H9 (cell line): Measurements from ENCODE around the gene P2RY8. TPM values are rescaled to one million over a fixed set of nuclear protein-coding genes. Genes with fewer than 3 reads are reported as not detected.

ENCODE experiments used
- DNase-seq: peaks from one replicate; pipeline ENCODE4 v3.0.0-alpha.2; 2017
- H2AFZ ChIP-seq: one replicate; pipeline ENCODE4 v1.6.1; 2013; ENCODE audit warnings: mild to moderate bottlenecking, low read length, control low read depth, moderate library complexity
- H2AK5ac ChIP-seq: 2 replicates; pipeline ENCODE4 v1.6.1; 2013; ENCODE audit warnings: low read length, control low read depth, mixed read lengths; ENCODE audit not compliant: insufficient read length
- H2BK120ac ChIP-seq: one replicate; pipeline ENCODE4 v1.6.1; 2013; ENCODE audit warnings: low read depth, mild to moderate bottlenecking, low read length, control low read depth, inconsistent platforms; ENCODE audit not compliant: poor library complexity, severe bottlenecking
- H2BK12ac ChIP-seq: 2 replicates; pipeline ENCODE4 v1.6.1; 2013; ENCODE audit warnings: low read length, control low read depth, mixed read lengths, low read depth; ENCODE audit not compliant: insufficient read length
- H2BK15ac ChIP-seq: 2 replicates; pipeline ENCODE4 v1.6.1; 2013; ENCODE audit warnings: low read depth, low read length, control low read depth
- H2BK20ac ChIP-seq: one replicate; pipeline ENCODE4 v1.6.1; 2013; ENCODE audit warnings: low read depth, mild to moderate bottlenecking, low read length, control low read depth, inconsistent platforms; ENCODE audit not compliant: poor library complexity, severe bottlenecking
- H2BK5ac ChIP-seq: 2 replicates; pipeline ENCODE4 v1.6.1; 2013; ENCODE audit warnings: low read length, control low read depth, mixed read lengths; ENCODE audit not compliant: insufficient read length
- H3K14ac ChIP-seq: 2 replicates; pipeline ENCODE4 v1.6.1; 2013; ENCODE audit warnings: low read length, control low read depth; ENCODE audit not compliant: insufficient read depth
- H3K18ac ChIP-seq: 2 replicates; pipeline ENCODE4 v1.6.1; 2013; ENCODE audit warnings: low read depth, mild to moderate bottlenecking, mixed read lengths, low read length, control low read depth; ENCODE audit not compliant: insufficient read length
- H3K23ac ChIP-seq: 2 replicates; pipeline ENCODE4 v1.6.1; 2013; ENCODE audit warnings: low read length, control low read depth, mixed read lengths, low read depth; ENCODE audit not compliant: insufficient read length
- H3K23me2 ChIP-seq: 2 replicates; pipeline ENCODE4 v1.6.1; 2013; ENCODE audit warnings: low read depth, mild to moderate bottlenecking, mixed read lengths, low read length, control low read depth; ENCODE audit not compliant: insufficient read length, poor library complexity, severe bottlenecking
- H3K27ac ChIP-seq: 2 replicates; pipeline ENCODE4 v1.5.1; 2013; ENCODE audit warnings: low read length, control low read depth, mixed read lengths, low read depth; ENCODE audit not compliant: insufficient read length
- H3K27me3 ChIP-seq: 2 replicates; pipeline ENCODE4 v1.6.1; 2013; ENCODE audit warnings: low read length, control low read depth, inconsistent platforms; ENCODE audit not compliant: insufficient read depth
- H3K4ac ChIP-seq: 2 replicates; pipeline ENCODE4 v1.6.1; 2013; ENCODE audit warnings: low read depth, mild to moderate bottlenecking, control low read depth, inconsistent platforms, low read length, moderate library complexity
- H3K4me1 ChIP-seq: 2 replicates; pipeline ENCODE4 v1.6.1; 2013; ENCODE audit warnings: low read length, control low read depth, inconsistent platforms; ENCODE audit not compliant: insufficient read depth
- H3K4me2 ChIP-seq: 2 replicates; pipeline ENCODE4 v1.6.1; 2013; ENCODE audit warnings: low read length, control low read depth, mixed read lengths; ENCODE audit not compliant: insufficient read length, insufficient read depth
- H3K56ac ChIP-seq: 2 replicates; pipeline ENCODE4 v1.6.1; 2013; ENCODE audit warnings: low read depth, mild to moderate bottlenecking, mixed read lengths, low read length, control low read depth; ENCODE audit not compliant: insufficient read length
- H3K79me1 ChIP-seq: 2 replicates; pipeline ENCODE4 v1.6.1; 2013; ENCODE audit warnings: low read depth, mild to moderate bottlenecking, moderate library complexity, low read length, control low read depth, inconsistent platforms; ENCODE audit not compliant: insufficient read depth, poor library complexity, severe bottlenecking
- H3K79me2 ChIP-seq: 2 replicates; pipeline ENCODE4 v1.6.1; 2013; ENCODE audit warnings: low read length, control low read depth, inconsistent platforms; ENCODE audit not compliant: insufficient read depth
- H3K9ac ChIP-seq: 2 replicates; pipeline ENCODE4 v1.6.1; 2013; ENCODE audit warnings: low read length, control low read depth, mixed read lengths; ENCODE audit not compliant: insufficient read length; ENCODE audit errors: extremely low read depth
- H3K9me3 ChIP-seq: one replicate; pipeline ENCODE4 v1.6.1; 2013; ENCODE audit warnings: low read depth, low read length, inconsistent platforms; ENCODE audit not compliant: control insufficient read depth
- H3T11ph ChIP-seq: one replicate; pipeline ENCODE4 v1.6.1; 2013; ENCODE audit warnings: mild to moderate bottlenecking, low read length, control low read depth, inconsistent platforms
- H4K20me1 ChIP-seq: one replicate; pipeline ENCODE4 v1.6.1; 2013; ENCODE audit not compliant: control insufficient read depth, insufficient read length, insufficient read depth
- H4K5ac ChIP-seq: 2 replicates; pipeline ENCODE4 v1.6.1; 2013; ENCODE audit warnings: low read depth, mild to moderate bottlenecking, mixed read lengths, low read length, control low read depth; ENCODE audit not compliant: insufficient read length
- H4K8ac ChIP-seq: replicated peaks from 2 replicates; pipeline ENCODE4 v1.6.1; 2013; ENCODE audit warnings: low read length, control low read depth, mixed read lengths, low read depth; ENCODE audit not compliant: insufficient read length
- H4K91ac ChIP-seq: 2 replicates; pipeline ENCODE4 v1.6.1; 2013; ENCODE audit warnings: low read depth, mild to moderate bottlenecking, moderate library complexity, mixed read lengths, low read length, control low read depth; ENCODE audit not compliant: insufficient read length
- H3K27ac Mint-ChIP-seq, 3 experiments: 2 replicates in 2 of 3; 3 replicates in 1 of 3; pipeline ENCODE4 v1.8.0; 2020 to 2021; ENCODE audit warnings: mixed read lengths in 3 of 3, mild to moderate bottlenecking in 1 of 3, moderate library complexity in 1 of 3
- H3K27me3 Mint-ChIP-seq: 2 replicates; pipeline ENCODE4 v1.8.0; 2021; ENCODE audit warnings: low read depth, mild to moderate bottlenecking, moderate library complexity, mixed read lengths
- H3K36me3 Mint-ChIP-seq, 3 experiments: 2 replicates in 2 of 3; 3 replicates in 1 of 3; pipeline ENCODE4 v1.8.0; 2020 to 2021; ENCODE audit warnings: low read depth in 3 of 3, mixed read lengths in 3 of 3; ENCODE audit not compliant: insufficient read depth in 1 of 3
- H3K4me1 Mint-ChIP-seq, 2 experiments: 2 replicates each; pipeline ENCODE4 v1.8.0; 2020; ENCODE audit warnings: mixed read lengths in 2 of 2
- H3K4me3 Mint-ChIP-seq, 2 experiments: 2 replicates in 1 of 2; 3 replicates in 1 of 2; pipeline ENCODE4 v1.8.0; 2020 to 2021; ENCODE audit warnings: mild to moderate bottlenecking in 2 of 2, mixed read lengths in 2 of 2, moderate library complexity in 1 of 2
- H3K9me3 Mint-ChIP-seq, 2 experiments: 2 replicates in 1 of 2; 3 replicates in 1 of 2; pipeline ENCODE4 v1.8.0; 2020; ENCODE audit warnings: mild to moderate bottlenecking in 2 of 2, mixed read lengths in 2 of 2, moderate library complexity in 1 of 2
- WGBS: extraction: QIAGEN DNeasy Blood & Tissue Kit; methylation state at CpG from one replicate; pipeline ENCODE4 v1.1.7; 2013; ENCODE audit warnings: missing lambda C conversion rate, low lambda C conversion rate, mixed read lengths; ENCODE audit not compliant: insufficient read length; ENCODE audit errors: extremely low coverage; 5-methylcytosine and 5-hydroxymethylcytosine counted together
- total RNA-seq: library from RNA; stranded (reverse); gene quantifications from 2 replicates; pipeline ENCODE4 v1.2.1, GENCODE V29; 2021
- TF ChIP-seq, protein P1 (sequence below): fragments of 200-600 bp; sonication (generic); conservative IDR thresholded peaks from 3 replicates; pipeline ENCODE4 v1.8.0; 2021; ENCODE audit warnings: antibody characterized with exemption, mild to moderate bottlenecking

The P2RY8 gene
- total RNA-seq, 1 experiment from 2014 or later, result not detected

DNA sequence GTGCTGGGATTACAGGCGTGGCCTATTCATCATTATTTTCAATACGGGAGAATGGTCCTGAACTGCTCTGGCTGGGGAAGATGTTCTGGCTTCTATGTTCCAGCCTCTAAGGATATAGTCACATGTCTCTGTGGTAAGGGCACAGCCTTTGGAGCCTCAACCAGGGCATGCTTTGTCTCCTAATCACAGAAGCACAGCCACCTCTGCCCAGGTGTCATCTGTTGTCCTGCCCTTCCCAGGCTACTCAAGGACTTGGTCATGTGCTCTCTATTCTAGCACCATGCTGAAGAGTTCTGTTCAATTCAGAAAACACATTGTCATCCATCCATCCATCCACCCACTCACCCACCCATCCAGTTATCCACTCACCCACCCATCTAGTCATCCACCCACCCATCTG lies 113.8 kb downstream of the P2RY8 start:
- H4K8ac ChIP-seq, result peak overlapping the region; percentile 24
- no peak overlapping the region for H2BK120ac ChIP-seq
- no peaks in the 10 kb centered on the region for H4K20me1 ChIP-seq
- no peak overlapping the region for H3K23ac ChIP-seq
- Mint-ChIP-seq H3K36me3 (peaks cover 80 to 83% (median 83%) of the 10 kb centered on the region in 3 experiments), H3K9me3 (peaks cover 33 to 37% of the 10 kb centered on the region in 2 experiments), H3K4me1 (peaks cover 9 to 12% of the 10 kb centered on the region in 2 experiments), H3K4me3 (no peak overlapping the region), H3K27ac (no peak overlapping the region), H3K27me3 (peaks cover 5% of the 10 kb centered on the region)
- no peaks in the 10 kb centered on the region for H3K4me1 ChIP-seq
- H3K18ac ChIP-seq, result no peak overlapping the region
- H2BK20ac ChIP-seq, result no peak overlapping the region
- no peak overlapping the region for H3K9ac ChIP-seq
- no peak overlapping the region for H2AFZ ChIP-seq
- peaks cover 26% of the 10 kb centered on the region for H3K9me3 ChIP-seq
- no peak overlapping the region for H3K27ac ChIP-seq
- H3K79me1 ChIP-seq, result no peaks in the 10 kb centered on the region
- H3K4me2 ChIP-seq, result no peak overlapping the region
- no peak overlapping the region for H3K4ac ChIP-seq
- WGBS, result no CpG with 5 or more reads among the region's 2 CpGs
- H2AK5ac ChIP-seq, result no peak overlapping the region
- H3K14ac ChIP-seq, result no peak overlapping the region
- H3K79me2 ChIP-seq, result no peaks in the 10 kb centered on the region
- DNase-seq, result no peak
- no peak overlapping the region for H4K5ac ChIP-seq
- H3K56ac ChIP-seq, result no peak overlapping the region
- no peak overlapping the region for H3T11ph ChIP-seq
- no peaks in the 10 kb centered on the region for H3K23me2 ChIP-seq
- no peak overlapping the region for H2BK15ac ChIP-seq
- H2BK12ac ChIP-seq, result no peak overlapping the region
- TF ChIP-seq, protein P1, sequence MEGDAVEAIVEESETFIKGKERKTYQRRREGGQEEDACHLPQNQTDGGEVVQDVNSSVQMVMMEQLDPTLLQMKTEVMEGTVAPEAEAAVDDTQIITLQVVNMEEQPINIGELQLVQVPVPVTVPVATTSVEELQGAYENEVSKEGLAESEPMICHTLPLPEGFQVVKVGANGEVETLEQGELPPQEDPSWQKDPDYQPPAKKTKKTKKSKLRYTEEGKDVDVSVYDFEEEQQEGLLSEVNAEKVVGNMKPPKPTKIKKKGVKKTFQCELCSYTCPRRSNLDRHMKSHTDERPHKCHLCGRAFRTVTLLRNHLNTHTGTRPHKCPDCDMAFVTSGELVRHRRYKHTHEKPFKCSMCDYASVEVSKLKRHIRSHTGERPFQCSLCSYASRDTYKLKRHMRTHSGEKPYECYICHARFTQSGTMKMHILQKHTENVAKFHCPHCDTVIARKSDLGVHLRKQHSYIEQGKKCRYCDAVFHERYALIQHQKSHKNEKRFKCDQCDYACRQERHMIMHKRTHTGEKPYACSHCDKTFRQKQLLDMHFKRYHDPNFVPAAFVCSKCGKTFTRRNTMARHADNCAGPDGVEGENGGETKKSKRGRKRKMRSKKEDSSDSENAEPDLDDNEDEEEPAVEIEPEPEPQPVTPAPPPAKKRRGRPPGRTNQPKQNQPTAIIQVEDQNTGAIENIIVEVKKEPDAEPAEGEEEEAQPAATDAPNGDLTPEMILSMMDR, result no peak
- no peaks in the 10 kb centered on the region for H3K27me3 ChIP-seq
- no peak overlapping the region for H2BK5ac ChIP-seq
- no peak overlapping the region for H4K91ac ChIP-seq
